Bronchial epithelial cell (primary cell): Measurements from ENCODE around the gene ELP4. TPM values are rescaled to one million over a fixed set of nuclear protein-coding genes. Genes with fewer than 3 reads are reported as not detected.
"Not testable (repeated sequence)": the region's sequence is repeated elsewhere in the genome, so short reads cannot be mapped to it uniquely, and the experiment has no call there.

ENCODE experiments used
- DNase-seq: peaks from one replicate; pipeline ENCODE4 v3.0.0-alpha.2; 2010; ENCODE audit warnings: low read depth
- FAIRE-seq: peaks from 2 replicates; lab custom pipeline; 2011; peaks lifted over from hg19 to GRCh38; lab: Jason Lieb, UNC
- H3K27me3 ChIP-seq: 2 replicates; pipeline ENCODE4 v1.5.1; 2011; ENCODE audit warnings: low read length; ENCODE audit not compliant: control insufficient read depth, insufficient read depth
- H3K36me3 ChIP-seq: 2 replicates; pipeline ENCODE4 v1.5.1; 2011; ENCODE audit warnings: low read length; ENCODE audit not compliant: control insufficient read depth, insufficient read depth
- H3K4me3 ChIP-seq: 2 replicates; pipeline ENCODE4 v1.5.1; 2011; ENCODE audit warnings: mild to moderate bottlenecking, low read depth, low read length, control low read depth
- CTCF ChIP-seq: IDR thresholded peaks from 2 replicates; pipeline ENCODE4 v1.5.1; 2011; ENCODE audit warnings: mild to moderate bottlenecking, moderate library complexity, low read length, control low read depth, inconsistent platforms; ENCODE audit not compliant: insufficient read depth, severe bottlenecking
- total RNA-seq: library from RNA; depleted of rRNA; stranded (reverse); fragments of >200 nt; gene quantifications from 2 replicates; pipeline ENCODE4 v1.2.1, GENCODE V29; 2014

Gene ELP4
- total RNA-seq, 1 donor from 2014 or later: 11.1 TPM

- FAIRE-seq: no peak
- TF ChIP-seq CTCF: no peak
- no peak for DNase-seq
- H3K36me3 ChIP-seq: no peaks in the 10 kb centered on the region
- no peak overlapping the region for H3K4me3 ChIP-seq
- H3K27me3 ChIP-seq: peaks cover 2% of the 10 kb centered on the region
These were observed 178.3 kb downstream of the ELP4 start for GRCh38 chr11:31687861-31688260.

GRCh38 chr11:31689559-31689958, 180.0 kb downstream of the ELP4 start:
- no peak for TF ChIP-seq CTCF
- no peak for FAIRE-seq
- H3K36me3 ChIP-seq: no peaks in the 10 kb centered on the region
- no peak for DNase-seq
- no peak overlapping the region for H3K4me3 ChIP-seq
- peaks cover 2% of the 10 kb centered on the region for H3K27me3 ChIP-seq

- TF ChIP-seq CTCF: no peak
- Histone ChIP-seq H3K36me3 (no peaks in the 10 kb centered on the region), H3K27me3 (peaks cover 2% of the 10 kb centered on the region), H3K4me3 (no peak overlapping the region)
- FAIRE-seq (no peak), DNase-seq (no peak)
These were observed 180.5 kb downstream of the ELP4 start for GRCh38 chr11:31690041-31690440.

GRCh38 chr11:31690516-31690915, 180.9 kb downstream of the ELP4 start:
- Histone ChIP-seq H3K27me3 (peaks cover 2% of the 10 kb centered on the region), H3K4me3 (no peak overlapping the region), H3K36me3 (no peaks in the 10 kb centered on the region)
- DNase-seq: no peak
- no peak for FAIRE-seq
- TF ChIP-seq CTCF: no peak

GRCh38 chr11:31692466-31692865, 182.9 kb downstream of the ELP4 start:
- no peak for TF ChIP-seq CTCF

GRCh38 chr11:31697049-31697448, 187.5 kb downstream of the ELP4 start:
- H3K4me3 ChIP-seq, H3K36me3 ChIP-seq, DNase-seq, H3K27me3 ChIP-seq, FAIRE-seq: not testable (repeated sequence)

More at GRCh38 chr11:31692466-31692865, 182.9 kb downstream of the ELP4 start:
- DNase-seq (no peak), FAIRE-seq (peak; percentile 81)
- no peaks in the 10 kb centered on the region for H3K36me3 ChIP-seq
- no peak overlapping the region for H3K4me3 ChIP-seq
- H3K27me3 ChIP-seq: peaks cover 2% of the 10 kb centered on the region
